Ovary (tissue), 3 donors: ENCODE results near the gene CRY1.

Experiments used
- EP300 ChIP-seq: sonication (generic); formaldehyde crosslinking; IDR thresholded peaks from one replicate; pipeline ENCODE4 v1.6.1; 2017; ENCODE audit warnings: antibody characterized with exemption
- POLR2A ChIP-seq: fragments of 450-650 bp; IDR thresholded peaks from one replicate; pipeline ENCODE4 v1.6.1; 2017; ENCODE audit warnings: antibody characterized with exemption, mild to moderate bottlenecking, moderate library complexity
- TF ChIP-seq, protein P1 (sequence below), 3 donors: fragments of 450-650 bp in 2 of 3; fragments of 200-600 bp in 1 of 3; IDR thresholded peaks; one replicate each; pipeline versions ENCODE4 v1.5.1 to v1.8.0; 2016 to 2022; ENCODE audit warnings: antibody characterized with exemption in 3 of 3, mild to moderate bottlenecking in 1 of 3
- donor health status: DM: no; HTN: no; CAD: no.

DNA sequence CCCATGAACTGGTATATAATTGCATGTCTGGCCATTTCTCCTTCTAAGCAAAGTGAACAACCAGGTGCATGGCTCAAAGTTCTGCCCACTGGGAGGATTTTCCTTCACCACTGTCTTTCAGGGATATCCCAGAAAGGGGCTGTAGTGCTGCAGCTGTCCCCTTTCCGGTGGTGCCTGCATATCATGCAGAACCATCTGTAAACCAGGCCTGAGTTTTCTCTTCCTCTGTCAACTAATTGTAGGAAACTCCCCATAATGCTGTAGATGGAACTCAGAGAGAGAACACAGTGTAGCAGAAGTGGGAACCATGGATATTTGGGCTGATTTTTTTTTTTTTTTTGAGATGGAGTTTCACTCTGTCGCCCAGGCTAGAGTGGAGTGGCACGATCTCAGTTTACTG, 45.6 kb upstream of the CRY1 start:
- TF ChIP-seq, protein P1, sequence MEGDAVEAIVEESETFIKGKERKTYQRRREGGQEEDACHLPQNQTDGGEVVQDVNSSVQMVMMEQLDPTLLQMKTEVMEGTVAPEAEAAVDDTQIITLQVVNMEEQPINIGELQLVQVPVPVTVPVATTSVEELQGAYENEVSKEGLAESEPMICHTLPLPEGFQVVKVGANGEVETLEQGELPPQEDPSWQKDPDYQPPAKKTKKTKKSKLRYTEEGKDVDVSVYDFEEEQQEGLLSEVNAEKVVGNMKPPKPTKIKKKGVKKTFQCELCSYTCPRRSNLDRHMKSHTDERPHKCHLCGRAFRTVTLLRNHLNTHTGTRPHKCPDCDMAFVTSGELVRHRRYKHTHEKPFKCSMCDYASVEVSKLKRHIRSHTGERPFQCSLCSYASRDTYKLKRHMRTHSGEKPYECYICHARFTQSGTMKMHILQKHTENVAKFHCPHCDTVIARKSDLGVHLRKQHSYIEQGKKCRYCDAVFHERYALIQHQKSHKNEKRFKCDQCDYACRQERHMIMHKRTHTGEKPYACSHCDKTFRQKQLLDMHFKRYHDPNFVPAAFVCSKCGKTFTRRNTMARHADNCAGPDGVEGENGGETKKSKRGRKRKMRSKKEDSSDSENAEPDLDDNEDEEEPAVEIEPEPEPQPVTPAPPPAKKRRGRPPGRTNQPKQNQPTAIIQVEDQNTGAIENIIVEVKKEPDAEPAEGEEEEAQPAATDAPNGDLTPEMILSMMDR (IDR thresholded peaks at IDR 0.05): no peak
- TF ChIP-seq POLR2A (no peak), EP300 (no peak)
